WERI-Rb-1 (cell line): ENCODE data around the gene NR4A1.

Source experiments
- DNase-seq: peaks from one replicate; pipeline ENCODE4 v3.0.0-alpha.2; 2020
- H3K27ac ChIP-seq: fragments of 250-450 bp; sonication (Bioruptor Pico); 2 replicates; pipeline ENCODE4 v1.5.1; 2020; ENCODE audit warnings: mild to moderate bottlenecking, moderate library complexity
- H3K27me3 ChIP-seq: fragments of 250-450 bp; sonication (Bioruptor Pico); 2 replicates; pipeline ENCODE4 v1.5.1; 2021; ENCODE audit warnings: mild to moderate bottlenecking, low read depth, moderate library complexity; ENCODE audit not compliant: insufficient read depth, severe bottlenecking
- H3K36me3 ChIP-seq: fragments of 250-450 bp; sonication (Bioruptor Pico); 2 replicates; pipeline ENCODE4 v1.5.1; 2020; ENCODE audit warnings: mild to moderate bottlenecking, moderate library complexity
- H3K4me3 ChIP-seq: 2 replicates; pipeline ENCODE4 v1.5.1; 2011; ENCODE audit warnings: low read depth, mild to moderate bottlenecking, control low read depth, low read length
- H3K9me3 ChIP-seq: fragments of 250-450 bp; sonication (Bioruptor Pico); 2 replicates; pipeline ENCODE4 v1.5.1; 2021; ENCODE audit warnings: mild to moderate bottlenecking, moderate library complexity; ENCODE audit not compliant: severe bottlenecking
- CTCF ChIP-seq: IDR thresholded peaks from 2 replicates; pipeline ENCODE4 v1.5.1; 2011; ENCODE audit warnings: low read depth, mild to moderate bottlenecking, control low read depth, inconsistent platforms, low read length

Gene NR4A1

GRCh38 chr12:52050758-52051541 is at the start of gene NR4A1:
NR4A1 (plus strand) TSS chr12:52051442; CDS start chr12:52054329, 2,887 bp downstream.
- Histone ChIP-seq H3K27ac (peak within 1 kb of the TSS; percentile 89), H3K4me3 (peak within 1 kb of the TSS; percentile 51), H3K36me3 (peaks cover 13% of the 10 kb centered on the region), H3K27me3 (no peaks in the 10 kb centered on the region), H3K9me3 (no peaks in the 10 kb centered on the region)
- 0 out of 2 replicates have a peak, but pooled peaks have one; percentile 7 for TF ChIP-seq CTCF
- peak; percentile 96 for DNase-seq

- no peaks in the 10 kb centered on the region for H3K27me3 ChIP-seq
- H3K36me3 ChIP-seq: peaks cover 13% of the 10 kb centered on the region
- H3K9me3 ChIP-seq: no peaks in the 10 kb centered on the region
- no peak overlapping the region for H3K27ac ChIP-seq
- no peak for TF ChIP-seq CTCF
- H3K4me3 ChIP-seq: no peak overlapping the region
- DNase-seq: no peak
Observed at GRCh38 chr12:52003016-52003550, 48.2 kb upstream of the NR4A1 start.

GRCh38 chr12:52003591-52003990 is 47.7 kb upstream of the NR4A1 start:
- H3K27ac ChIP-seq: no peak overlapping the region
- TF ChIP-seq CTCF: no peak
- H3K9me3 ChIP-seq: no peaks in the 10 kb centered on the region
- no peak for DNase-seq
- no peaks in the 10 kb centered on the region for H3K27me3 ChIP-seq
- H3K4me3 ChIP-seq: no peak overlapping the region
- H3K36me3 ChIP-seq: peaks cover 8% of the 10 kb centered on the region

GRCh38 chr12:52004042-52004648 is 47.1 kb upstream of the NR4A1 start:
- DNase-seq: peak; percentile 71
- Histone ChIP-seq H3K27me3 (no peaks in the 10 kb centered on the region), H3K9me3 (no peaks in the 10 kb centered on the region), H3K4me3 (no peak overlapping the region), H3K27ac (peak overlapping the region; percentile 26), H3K36me3 (peaks cover 4% of the 10 kb centered on the region)
- peak; percentile 67 for TF ChIP-seq CTCF

- H3K36me3 ChIP-seq: no peaks in the 10 kb centered on the region; the same call in 1 of the 2 replicates
- TF ChIP-seq CTCF: no peak
- no peak for DNase-seq
- no peak overlapping the region for H3K27ac ChIP-seq
- no peak overlapping the region for H3K4me3 ChIP-seq
- no peaks in the 10 kb centered on the region for H3K27me3 ChIP-seq
- H3K9me3 ChIP-seq: no peaks in the 10 kb centered on the region
Observed at GRCh38 chr12:52005218-52005902, 45.9 kb upstream of the NR4A1 start.
